ENCODE results near the gene MYH11.

The MYH11 gene

GRCh38 chr16:15723808-15724207 lies 133.0 kb downstream of the MYH11 start:
- no peak overlapping the region for H2AK5ac ChIP-seq (ENCODE audit: low read depth, low read length)
- no peaks in the 10 kb centered on the region for H3K79me1 ChIP-seq (ENCODE audit: low read depth, low read length)
- H3K4me3 ChIP-seq (ENCODE audit: low read length in 2 of 2) = no peak overlapping the region
- H3K4ac ChIP-seq (ENCODE audit: low read length) = no peak overlapping the region
- no peaks in the 10 kb centered on the region for H3K9me3 ChIP-seq (replicated peaks in 1 of 2; ENCODE audit: control insufficient read depth in 2 of 2, insufficient read depth in 1 of 2, low read depth in 1 of 2, low read length in 2 of 2)
- H2BK120ac ChIP-seq (ENCODE audit: low read depth, low read length) = no peak overlapping the region
- H2BK15ac ChIP-seq (ENCODE audit: low read length) = no peak overlapping the region
- H3K14ac ChIP-seq (ENCODE audit: low read length) = no peak overlapping the region
- no peak overlapping the region for H2BK5ac ChIP-seq (ENCODE audit: low read length)
- no CpG with 5 or more reads among the region's 7 CpGs for WGBS, 2 donors (ENCODE audit: extremely low coverage in 2 of 2, insufficient read length in 2 of 2, insufficient replicate concordance in 1 of 2)
- no peak overlapping the region for H3K18ac ChIP-seq (ENCODE audit: low read length)
- no peak overlapping the region for H2BK12ac ChIP-seq (ENCODE audit: low read length)
- no peak overlapping the region for H4K91ac ChIP-seq (ENCODE audit: low read depth, low read length, poor library complexity)
- H3K9ac ChIP-seq (ENCODE audit: low read depth, low read length, poor library complexity) = no peak overlapping the region
- H3K36me3 ChIP-seq (replicated peaks in 1 of 2; ENCODE audit: control insufficient read depth in 2 of 2, insufficient read depth in 2 of 2, low read length in 2 of 2) = peaks cover 7 to 21% of the 10 kb centered on the region in 2 donors
- DNase-seq (ENCODE audit: low spot score) = no peak
- no peak overlapping the region for H3K27ac ChIP-seq (replicated peaks; ENCODE audit: low read length)
- H3K4me2 ChIP-seq (ENCODE audit: insufficient read depth, low read length, poor library complexity, severe bottlenecking) = no peak overlapping the region
- no peak overlapping the region for H4K8ac ChIP-seq (ENCODE audit: low read depth, low read length)
- no peaks in the 10 kb centered on the region for H3K27me3 ChIP-seq (ENCODE audit: control insufficient read depth in 3 of 3, insufficient read depth in 3 of 3, low read depth in 1 of 3, low read length in 3 of 3)
- H3K4me1 ChIP-seq (ENCODE audit: control insufficient read depth in 2 of 2, insufficient read depth in 1 of 2, low read depth in 1 of 2, low read length in 2 of 2) = no peaks in the 10 kb centered on the region
- no peak overlapping the region for H3K23ac ChIP-seq (ENCODE audit: low read depth, low read length, poor library complexity)
- H2AFZ ChIP-seq (ENCODE audit: low read length) = no peak overlapping the region

- Histone ChIP-seq H2AFZ (ENCODE audit: low read length) (no peak overlapping the region), H3K36me3 (replicated peaks in 1 of 2; ENCODE audit: control insufficient read depth in 2 of 2, insufficient read depth in 2 of 2, low read length in 2 of 2) (peaks cover 7 to 21% of the 10 kb centered on the region in 2 donors), H3K27ac (replicated peaks; ENCODE audit: low read length) (no peak overlapping the region), H2BK5ac (ENCODE audit: low read length) (peak overlapping the region; percentile 11), H3K23ac (ENCODE audit: low read depth, low read length, poor library complexity) (no peak overlapping the region), H3K79me1 (ENCODE audit: low read depth, low read length) (no peaks in the 10 kb centered on the region), H3K4ac (ENCODE audit: low read length) (no peak overlapping the region), H3K27me3 (ENCODE audit: control insufficient read depth in 3 of 3, insufficient read depth in 3 of 3, low read depth in 1 of 3, low read length in 3 of 3) (no peaks in the 10 kb centered on the region), H3K14ac (ENCODE audit: low read length) (no peak overlapping the region), H3K18ac (ENCODE audit: low read length) (no peak overlapping the region), H4K91ac (ENCODE audit: low read depth, low read length, poor library complexity) (no peak overlapping the region), H3K4me1 (ENCODE audit: control insufficient read depth in 2 of 2, insufficient read depth in 1 of 2, low read depth in 1 of 2, low read length in 2 of 2) (no peaks in the 10 kb centered on the region), H4K8ac (ENCODE audit: low read depth, low read length) (no peak overlapping the region), H3K4me2 (ENCODE audit: insufficient read depth, low read length, poor library complexity, severe bottlenecking) (no peak overlapping the region), H2BK120ac (ENCODE audit: low read depth, low read length) (no peak overlapping the region), H3K9me3 (replicated peaks in 1 of 2; ENCODE audit: control insufficient read depth in 2 of 2, insufficient read depth in 1 of 2, low read depth in 1 of 2, low read length in 2 of 2) (no peaks in the 10 kb centered on the region), H2BK15ac (ENCODE audit: low read length) (no peak overlapping the region), H2BK12ac (ENCODE audit: low read length) (no peak overlapping the region), H3K4me3 (ENCODE audit: low read length in 2 of 2) (no peak overlapping the region), H3K9ac (ENCODE audit: low read depth, low read length, poor library complexity) (no peak overlapping the region), H2AK5ac (ENCODE audit: low read depth, low read length) (no peak overlapping the region)
- WGBS, 2 donors (ENCODE audit: extremely low coverage in 2 of 2, insufficient read length in 2 of 2, insufficient replicate concordance in 1 of 2) = no CpG with 5 or more reads among the region's 14 CpGs
- DNase-seq (ENCODE audit: low spot score) = no peak
Observed at GRCh38 chr16:15721018-15721417, 135.8 kb downstream of the MYH11 start.

GRCh38 chr16:15716694-15717447 lies 140.0 kb downstream of the MYH11 start:
- H2BK120ac ChIP-seq (ENCODE audit: low read depth, low read length) = no peak overlapping the region
- no peak overlapping the region for H4K8ac ChIP-seq (ENCODE audit: low read depth, low read length)

GRCh38 chr16:15715221-15715620 lies 141.6 kb downstream of the MYH11 start:
- Histone ChIP-seq H3K18ac (ENCODE audit: low read length) (no peak overlapping the region), H3K14ac (ENCODE audit: low read length) (no peak overlapping the region), H3K4me1 (ENCODE audit: control insufficient read depth in 2 of 2, insufficient read depth in 1 of 2, low read depth in 1 of 2, low read length in 2 of 2) (no peaks in the 10 kb centered on the region), H3K27me3 (ENCODE audit: control insufficient read depth in 3 of 3, insufficient read depth in 3 of 3, low read depth in 1 of 3, low read length in 3 of 3) (no peaks in the 10 kb centered on the region), H3K4me2 (ENCODE audit: insufficient read depth, low read length, poor library complexity, severe bottlenecking) (no peak overlapping the region), H2AK5ac (ENCODE audit: low read depth, low read length) (no peak overlapping the region), H2BK120ac (ENCODE audit: low read depth, low read length) (no peak overlapping the region), H3K4me3 (ENCODE audit: low read length in 2 of 2) (no peak overlapping the region), H4K91ac (ENCODE audit: low read depth, low read length, poor library complexity) (no peak overlapping the region), H2BK5ac (ENCODE audit: low read length) (no peak overlapping the region), H2BK15ac (ENCODE audit: low read length) (no peak overlapping the region), H3K9me3 (replicated peaks in 1 of 2; ENCODE audit: control insufficient read depth in 2 of 2, insufficient read depth in 1 of 2, low read depth in 1 of 2, low read length in 2 of 2) (no peaks in the 10 kb centered on the region), H2BK12ac (ENCODE audit: low read length) (no peak overlapping the region), H4K8ac (ENCODE audit: low read depth, low read length) (no peak overlapping the region), H3K79me1 (ENCODE audit: low read depth, low read length) (peaks cover 2% of the 10 kb centered on the region), H3K27ac (replicated peaks; ENCODE audit: low read length) (no peak overlapping the region), H3K36me3 (replicated peaks in 1 of 2; ENCODE audit: control insufficient read depth in 2 of 2, insufficient read depth in 2 of 2, low read length in 2 of 2) (no peaks in the 10 kb centered on the region), H3K9ac (ENCODE audit: low read depth, low read length, poor library complexity) (no peak overlapping the region), H2AFZ (ENCODE audit: low read length) (no peak overlapping the region), H3K23ac (ENCODE audit: low read depth, low read length, poor library complexity) (no peak overlapping the region), H3K4ac (ENCODE audit: low read length) (no peak overlapping the region)
- WGBS, 2 donors (ENCODE audit: extremely low coverage in 2 of 2, insufficient read length in 2 of 2, insufficient replicate concordance in 1 of 2) = no CpG with 5 or more reads among the region's 5 CpGs
- no peak for DNase-seq (ENCODE audit: low spot score)

More at GRCh38 chr16:15716694-15717447, 140.0 kb downstream of the MYH11 start:
- no peak overlapping the region for H2BK15ac ChIP-seq (ENCODE audit: low read length)
- no peak overlapping the region for H3K4me2 ChIP-seq (ENCODE audit: insufficient read depth, low read length, poor library complexity, severe bottlenecking)
- no peaks in the 10 kb centered on the region for H3K79me1 ChIP-seq (ENCODE audit: low read depth, low read length)
- no peak for DNase-seq (ENCODE audit: low spot score)
- no peaks in the 10 kb centered on the region for H3K27me3 ChIP-seq (ENCODE audit: control insufficient read depth in 3 of 3, insufficient read depth in 3 of 3, low read depth in 1 of 3, low read length in 3 of 3)
- H3K4me1 ChIP-seq (ENCODE audit: control insufficient read depth in 2 of 2, insufficient read depth in 1 of 2, low read depth in 1 of 2, low read length in 2 of 2) = no peaks in the 10 kb centered on the region
- whole genome bisulfite sequencing, 2 donors (ENCODE audit: extremely low coverage in 2 of 2, insufficient read length in 2 of 2, insufficient replicate concordance in 1 of 2) = no CpG with 5 or more reads among the region's 23 CpGs
- H3K18ac ChIP-seq (ENCODE audit: low read length) = no peak overlapping the region
- H4K91ac ChIP-seq (ENCODE audit: low read depth, low read length, poor library complexity) = no peak overlapping the region
- no peak overlapping the region for H2BK5ac ChIP-seq (ENCODE audit: low read length)
- no peak overlapping the region for H2AFZ ChIP-seq (ENCODE audit: low read length)
- no peak overlapping the region for H3K9ac ChIP-seq (ENCODE audit: low read depth, low read length, poor library complexity)
- no peak overlapping the region for H3K27ac ChIP-seq (replicated peaks; ENCODE audit: low read length)
- H3K4ac ChIP-seq (ENCODE audit: low read length) = no peak overlapping the region
- no peak overlapping the region for H2AK5ac ChIP-seq (ENCODE audit: low read depth, low read length)
- no peaks in the 10 kb centered on the region for H3K36me3 ChIP-seq (replicated peaks in 1 of 2; ENCODE audit: control insufficient read depth in 2 of 2, insufficient read depth in 2 of 2, low read length in 2 of 2)
- H2BK12ac ChIP-seq (ENCODE audit: low read length) = no peak overlapping the region
- no peak overlapping the region for H3K14ac ChIP-seq (ENCODE audit: low read length)
- H3K23ac ChIP-seq (ENCODE audit: low read depth, low read length, poor library complexity) = no peak overlapping the region
- no peaks in the 10 kb centered on the region for H3K9me3 ChIP-seq (replicated peaks in 1 of 2; ENCODE audit: control insufficient read depth in 2 of 2, insufficient read depth in 1 of 2, low read depth in 1 of 2, low read length in 2 of 2)
- no peak overlapping the region for H3K4me3 ChIP-seq (ENCODE audit: low read length in 2 of 2)
